Measurements from ENCODE around the gene ACKR3. TPM values are rescaled to one million over a fixed set of nuclear protein-coding genes. Genes with fewer than 3 reads are reported as not detected.

The ACKR3 gene
- total RNA-seq, 1 donor from 2014 or later: 39.3 TPM

DNA sequence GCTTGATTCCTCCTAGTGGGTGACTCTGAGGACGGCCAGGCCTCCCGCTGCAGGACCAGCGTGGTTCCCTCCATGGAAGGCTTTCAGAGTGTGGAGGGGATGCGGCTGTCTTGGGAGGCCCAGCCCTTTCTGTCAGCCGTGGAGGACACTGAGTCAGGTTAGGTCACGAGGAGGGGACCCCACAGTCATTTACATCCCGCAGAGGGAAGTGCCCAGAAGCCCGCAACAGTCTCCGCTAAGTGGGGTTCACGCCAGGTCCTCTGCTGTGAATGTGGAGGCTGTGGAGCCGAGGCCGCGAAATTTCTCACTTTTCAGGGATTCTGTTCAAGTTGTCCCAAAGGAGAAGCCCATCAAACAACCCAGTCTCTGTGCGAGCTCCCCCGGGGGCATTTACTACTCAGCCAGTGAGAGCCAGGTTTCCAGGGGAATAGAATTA, 8.8 kb downstream of the ACKR3 start:
- Histone ChIP-seq H3K36me3 (peaks cover 35% of the 10 kb centered on the region), H3K27ac (replicated peaks) (peak overlapping the region; percentile 53), H3K4me1 (peaks cover 75% of the 10 kb centered on the region), H3K4me3 (no peak overlapping the region), H3K27me3 (ENCODE audit: low read depth) (no peaks in the 10 kb centered on the region), H3K9me3 (replicated peaks) (no peaks in the 10 kb centered on the region)
- intact Hi-C loops (cut with micrococcal nuclease): no loop called here
- TF ChIP-seq, protein P1, sequence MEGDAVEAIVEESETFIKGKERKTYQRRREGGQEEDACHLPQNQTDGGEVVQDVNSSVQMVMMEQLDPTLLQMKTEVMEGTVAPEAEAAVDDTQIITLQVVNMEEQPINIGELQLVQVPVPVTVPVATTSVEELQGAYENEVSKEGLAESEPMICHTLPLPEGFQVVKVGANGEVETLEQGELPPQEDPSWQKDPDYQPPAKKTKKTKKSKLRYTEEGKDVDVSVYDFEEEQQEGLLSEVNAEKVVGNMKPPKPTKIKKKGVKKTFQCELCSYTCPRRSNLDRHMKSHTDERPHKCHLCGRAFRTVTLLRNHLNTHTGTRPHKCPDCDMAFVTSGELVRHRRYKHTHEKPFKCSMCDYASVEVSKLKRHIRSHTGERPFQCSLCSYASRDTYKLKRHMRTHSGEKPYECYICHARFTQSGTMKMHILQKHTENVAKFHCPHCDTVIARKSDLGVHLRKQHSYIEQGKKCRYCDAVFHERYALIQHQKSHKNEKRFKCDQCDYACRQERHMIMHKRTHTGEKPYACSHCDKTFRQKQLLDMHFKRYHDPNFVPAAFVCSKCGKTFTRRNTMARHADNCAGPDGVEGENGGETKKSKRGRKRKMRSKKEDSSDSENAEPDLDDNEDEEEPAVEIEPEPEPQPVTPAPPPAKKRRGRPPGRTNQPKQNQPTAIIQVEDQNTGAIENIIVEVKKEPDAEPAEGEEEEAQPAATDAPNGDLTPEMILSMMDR (IDR thresholded peaks at IDR 0.05; ENCODE audit: borderline replicate concordance): no peak
- DNase-seq: no peak

DNA sequence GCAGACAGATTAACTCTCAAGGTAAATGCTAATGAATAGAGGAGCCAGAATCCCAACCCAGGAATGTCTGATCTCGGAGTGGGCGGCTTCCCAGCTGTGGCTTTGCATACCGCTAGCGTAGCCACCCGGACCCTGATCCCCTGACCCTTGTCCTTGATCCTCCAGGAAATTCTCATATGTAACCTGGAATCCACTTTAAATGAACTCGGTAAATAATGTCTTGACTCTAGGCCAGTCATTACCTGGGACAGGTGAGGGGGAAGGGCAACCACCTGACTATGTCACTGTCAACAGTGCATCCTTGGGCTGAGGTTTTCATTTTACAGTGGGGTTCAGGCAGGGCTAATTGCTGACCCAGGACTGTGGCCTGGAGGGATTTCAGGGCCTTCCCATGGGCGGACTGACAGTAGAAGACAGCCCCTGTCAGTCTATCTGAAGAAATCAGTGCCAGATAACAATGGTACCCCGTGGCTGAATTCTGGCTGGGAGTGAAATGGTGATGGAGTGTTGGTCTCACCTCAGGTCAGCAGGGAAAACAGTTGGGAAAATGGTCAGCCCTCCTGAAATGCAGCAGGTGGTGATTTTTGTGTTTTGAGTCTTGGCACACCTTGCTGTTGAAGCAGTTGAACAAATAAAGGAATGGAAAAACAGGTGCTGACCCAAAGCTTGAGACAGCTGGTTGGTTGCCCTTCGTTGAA, 9.6 kb downstream of the ACKR3 start:
- DNase-seq: no peak
- Histone ChIP-seq H3K27me3 (ENCODE audit: low read depth) (no peaks in the 10 kb centered on the region), H3K27ac (replicated peaks) (peak overlapping the region; percentile 53), H3K9me3 (replicated peaks) (no peaks in the 10 kb centered on the region), H3K4me1 (peaks cover 67% of the 10 kb centered on the region), H3K36me3 (peaks cover 35% of the 10 kb centered on the region), H3K4me3 (no peak overlapping the region)
- intact Hi-C loops (cut with micrococcal nuclease): no loop called here
- TF ChIP-seq, protein P1 (IDR thresholded peaks at IDR 0.05; ENCODE audit: borderline replicate concordance): no peak

DNA sequence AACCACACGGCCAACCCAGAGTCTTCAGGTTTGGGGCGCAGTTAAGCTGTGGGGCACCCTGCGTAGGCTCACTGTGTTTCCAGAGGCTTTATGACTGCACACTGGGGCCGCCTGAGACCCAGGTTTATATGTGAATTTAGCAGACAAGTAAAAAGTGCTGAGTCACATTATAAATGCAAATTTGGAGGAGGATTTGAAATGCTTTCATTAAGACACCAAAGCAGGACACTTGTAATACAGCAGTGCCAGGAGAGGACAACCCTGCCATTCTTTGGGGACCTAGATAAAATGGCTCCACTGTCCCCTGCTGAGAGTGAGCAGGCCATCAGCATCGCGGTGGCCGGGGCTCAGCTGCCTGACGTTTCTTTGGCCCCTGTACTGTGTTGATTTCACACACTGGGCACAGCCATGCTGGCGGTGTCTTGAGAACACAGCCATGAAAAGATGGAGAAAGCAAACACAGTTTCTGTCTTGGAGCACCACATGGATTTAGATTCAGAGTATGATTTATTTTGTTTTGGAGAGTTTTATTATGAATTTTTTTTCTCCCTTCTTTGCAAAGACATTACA, 10.2 kb downstream of the ACKR3 start:
- intact Hi-C loops (cut with micrococcal nuclease): no loop called here
- TF ChIP-seq, protein P1 (IDR thresholded peaks at IDR 0.05; ENCODE audit: borderline replicate concordance): no peak
- Histone ChIP-seq H3K27me3 (ENCODE audit: low read depth) (no peaks in the 10 kb centered on the region), H3K4me3 (no peak overlapping the region), H3K27ac (replicated peaks) (peak overlapping the region; percentile 53), H3K9me3 (replicated peaks) (no peaks in the 10 kb centered on the region), H3K4me1 (peaks cover 61% of the 10 kb centered on the region), H3K36me3 (peaks cover 35% of the 10 kb centered on the region)
- no peak for DNase-seq

DNA sequence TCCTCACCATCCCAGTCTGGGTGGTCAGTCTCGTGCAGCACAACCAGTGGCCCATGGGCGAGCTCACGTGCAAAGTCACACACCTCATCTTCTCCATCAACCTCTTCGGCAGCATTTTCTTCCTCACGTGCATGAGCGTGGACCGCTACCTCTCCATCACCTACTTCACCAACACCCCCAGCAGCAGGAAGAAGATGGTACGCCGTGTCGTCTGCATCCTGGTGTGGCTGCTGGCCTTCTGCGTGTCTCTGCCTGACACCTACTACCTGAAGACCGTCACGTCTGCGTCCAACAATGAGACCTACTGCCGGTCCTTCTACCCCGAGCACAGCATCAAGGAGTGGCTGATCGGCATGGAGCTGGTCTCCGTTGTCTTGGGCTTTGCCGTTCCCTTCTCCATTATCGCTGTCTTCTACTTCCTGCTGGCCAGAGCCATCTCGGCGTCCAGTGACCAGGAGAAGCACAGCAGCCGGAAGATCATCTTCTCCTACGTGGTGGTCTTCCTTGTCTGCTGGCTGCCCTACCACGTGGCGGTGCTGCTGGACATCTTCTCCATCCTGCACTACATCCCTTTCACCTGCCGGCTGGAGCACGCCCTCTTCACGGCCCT, 11.2 kb downstream of the ACKR3 start:
- DNase-seq: no peak
- intact Hi-C loops (cut with micrococcal nuclease): no loop called here
- Histone ChIP-seq H3K27ac (replicated peaks) (no peak overlapping the region), H3K36me3 (peaks cover 35% of the 10 kb centered on the region), H3K4me3 (no peak overlapping the region), H3K9me3 (replicated peaks) (no peaks in the 10 kb centered on the region), H3K4me1 (peaks cover 53% of the 10 kb centered on the region), H3K27me3 (ENCODE audit: low read depth) (no peaks in the 10 kb centered on the region)
- TF ChIP-seq, protein P1 (IDR thresholded peaks at IDR 0.05; ENCODE audit: borderline replicate concordance): no peak

DNA sequence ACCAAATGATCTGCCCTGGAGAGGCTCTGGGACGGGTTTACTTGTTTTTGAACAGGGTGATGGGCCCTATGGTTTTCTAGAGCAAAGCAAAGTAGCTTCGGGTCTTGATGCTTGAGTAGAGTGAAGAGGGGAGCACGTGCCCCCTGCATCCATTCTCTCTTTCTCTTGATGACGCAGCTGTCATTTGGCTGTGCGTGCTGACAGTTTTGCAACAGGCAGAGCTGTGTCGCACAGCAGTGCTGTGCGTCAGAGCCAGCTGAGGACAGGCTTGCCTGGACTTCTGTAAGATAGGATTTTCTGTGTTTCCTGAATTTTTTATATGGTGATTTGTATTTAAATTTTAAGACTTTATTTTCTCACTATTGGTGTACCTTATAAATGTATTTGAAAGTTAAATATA, 11.9 kb downstream of the ACKR3 start:
- Histone ChIP-seq H3K4me3 (no peak overlapping the region), H3K9me3 (replicated peaks) (peaks cover 6% of the 10 kb centered on the region), H3K27me3 (ENCODE audit: low read depth) (no peaks in the 10 kb centered on the region), H3K36me3 (peaks cover 35% of the 10 kb centered on the region), H3K27ac (replicated peaks) (no peak overlapping the region), H3K4me1 (peaks cover 46% of the 10 kb centered on the region)
- DNase-seq: no peak
- intact Hi-C loops (cut with micrococcal nuclease): no loop called here
- TF ChIP-seq, protein P1 (IDR thresholded peaks at IDR 0.05; ENCODE audit: borderline replicate concordance): no peak

All from left ventricle myocardium inferior (tissue), 1 donor.